Brain pericyte (primary cell): ENCODE measurements around the gene CDH5.

Experiments
- DNase-seq: peaks from one replicate; pipeline ENCODE4 v3.0.0-alpha.2; 2012; ENCODE audit warnings: low read depth, low spot score

CDH5 gene

GRCh38 chr16:66373667-66374066 is 7.2 kb downstream of the CDH5 start:
- DNase-seq = no peak

GRCh38 chr16:66374176-66374575 is 7.7 kb downstream of the CDH5 start:
- DNase-seq = no peak

GRCh38 chr16:66375451-66375850 is 9.0 kb downstream of the CDH5 start:
- DNase-seq = no peak

- DNase-seq = no peak
These were observed 9.6 kb downstream of the CDH5 start for GRCh38 chr16:66376114-66376513.

- no peak for DNase-seq
These were observed 10.2 kb downstream of the CDH5 start for GRCh38 chr16:66376577-66377305.

GRCh38 chr16:66377324-66377723 is 10.8 kb downstream of the CDH5 start:
- no peak for DNase-seq

GRCh38 chr16:66378741-66379570 is 12.5 kb downstream of the CDH5 start:
- no peak for DNase-seq

GRCh38 chr16:66379571-66379941 is 13.1 kb downstream of the CDH5 start:
- no peak for DNase-seq

GRCh38 chr16:66380421-66380820 is 13.9 kb downstream of the CDH5 start:
- DNase-seq = no peak

- no peak for DNase-seq
These were observed 15.2 kb downstream of the CDH5 start for GRCh38 chr16:66381585-66382170.

GRCh38 chr16:66382171-66382965 is 15.9 kb downstream of the CDH5 start:
- DNase-seq = no peak

- DNase-seq = no peak
These were observed 16.4 kb downstream of the CDH5 start for GRCh38 chr16:66382966-66383299.

GRCh38 chr16:66383551-66383950 is 17.1 kb downstream of the CDH5 start:
- DNase-seq = no peak

GRCh38 chr16:66385415-66385814 is 18.9 kb downstream of the CDH5 start:
- no peak for DNase-seq

GRCh38 chr16:66386629-66387622 is 20.4 kb downstream of the CDH5 start:
- no peak for DNase-seq

- no peak for DNase-seq
These were observed 21.4 kb downstream of the CDH5 start for GRCh38 chr16:66387817-66388332.

- no peak for DNase-seq
These were observed 22.1 kb downstream of the CDH5 start for GRCh38 chr16:66388350-66389139.

GRCh38 chr16:66389256-66390176 is 23.0 kb downstream of the CDH5 start:
- DNase-seq = no peak
